GM10266 (cell line): ENCODE measurements around the gene ITPRID2.

Experiments
- DNase-seq: peaks from one replicate; pipeline ENCODE4 v3.0.0; 2012; ENCODE audit errors: extremely low spot score
- CTCF ChIP-seq: IDR thresholded peaks from 2 replicates; pipeline ENCODE4 v1.5.1; 2012; ENCODE audit warnings: mild to moderate bottlenecking, low read depth; ENCODE audit not compliant: control insufficient read depth, insufficient read depth; ENCODE audit errors: missing control alignments

Gene ITPRID2

GRCh38 chr2:181902625-181903024 is 11.1 kb downstream of the ITPRID2 start:
- no peak for TF ChIP-seq CTCF
- no peak for DNase-seq

GRCh38 chr2:181904022-181904632 is 12.6 kb downstream of the ITPRID2 start:
- peak; percentile 31 for TF ChIP-seq CTCF
- DNase-seq, result no peak

GRCh38 chr2:181907057-181907456 is 15.5 kb downstream of the ITPRID2 start:
- no peak for TF ChIP-seq CTCF
- DNase-seq, result no peak

- no peak for TF ChIP-seq CTCF
- no peak for DNase-seq
Measured at GRCh38 chr2:181907635-181908034, 16.1 kb downstream of the ITPRID2 start.

GRCh38 chr2:181910028-181910831 is 18.7 kb downstream of the ITPRID2 start:
- no peak for TF ChIP-seq CTCF
- DNase-seq, result no peak

- no peak for DNase-seq
- no peak for TF ChIP-seq CTCF
Measured at GRCh38 chr2:181911830-181912229, 20.3 kb downstream of the ITPRID2 start.

- DNase-seq, result no peak
- TF ChIP-seq CTCF, result no peak
Measured at GRCh38 chr2:181915102-181915501, 23.6 kb downstream of the ITPRID2 start.
